H1 (cell line): ENCODE results near the gene TOGARAM1. TPM values are rescaled to one million over a fixed set of nuclear protein-coding genes. Genes with fewer than 3 reads are reported as not detected.

Experiments used
- CTCF ChIA-PET: fragments of 300-600 bp; sonication (Branson Sonifier 250); formaldehyde crosslinking; loops from one replicate; lab custom pipeline; 2021; ENCODE audit not compliant: partially characterized antibody; lab: Charles Lee
- POLR2A ChIA-PET: fragments of 300-600 bp; sonication (Branson Sonifier 250); formaldehyde crosslinking; loops from one replicate; lab custom pipeline; 2021; ENCODE audit warnings: inconsistent platforms; ENCODE audit not compliant: partially characterized antibody; lab: Charles Lee
- DNase-seq, 2 experiments: peaks; one replicate each; pipeline versions ENCODE4 v3.0.0 to v3.0.0-alpha.2; 2010 to 2022; ENCODE audit warnings: low spot score in 2 of 2, low read depth in 1 of 2, mixed read lengths in 1 of 2
- FAIRE-seq: peaks from 2 replicates; lab custom pipeline; 2011; peaks lifted over from hg19 to GRCh38; lab: Jason Lieb, UNC
- H2AFZ ChIP-seq: 2 replicates; pipeline ENCODE4 v1.8.1; 2012; ENCODE audit warnings: low read length, inconsistent platforms
- H2AK5ac ChIP-seq: 2 replicates; pipeline ENCODE4 v1.6.1; 2013; ENCODE audit warnings: low read depth, low read length
- H2BK120ac ChIP-seq: replicated peaks from 2 replicates; pipeline ENCODE3; 2013; ENCODE audit warnings: low read depth, low read length, inconsistent platforms
- H2BK12ac ChIP-seq: 2 replicates; pipeline ENCODE4 v1.6.1; 2013; ENCODE audit warnings: low read depth, low read length
- H2BK15ac ChIP-seq: 2 replicates; pipeline ENCODE4 v1.6.1; 2013; ENCODE audit warnings: low read length
- H2BK20ac ChIP-seq: 2 replicates; pipeline ENCODE4 v1.6.1; 2013; ENCODE audit warnings: low read length
- H2BK5ac ChIP-seq: 2 replicates; pipeline ENCODE4 v1.6.1; 2013; ENCODE audit warnings: low read depth, low read length
- H3K14ac ChIP-seq: 2 replicates; pipeline ENCODE4 v1.6.1; 2013; ENCODE audit warnings: inconsistent platforms; ENCODE audit not compliant: insufficient read length
- H3K18ac ChIP-seq: 2 replicates; pipeline ENCODE4 v1.6.1; 2013; ENCODE audit warnings: low read length; ENCODE audit errors: extremely low read depth
- H3K23ac ChIP-seq: 2 replicates; pipeline ENCODE4 v1.6.1; 2013; ENCODE audit warnings: inconsistent platforms; ENCODE audit not compliant: insufficient read length
- H3K23me2 ChIP-seq: 2 replicates; pipeline ENCODE4 v1.6.1; 2013; ENCODE audit warnings: low read depth, low read length
- H3K27ac ChIP-seq: 2 replicates; pipeline ENCODE4 v1.6.1; 2011; ENCODE audit warnings: low read depth, low read length, inconsistent platforms
- H3K27me3 ChIP-seq, 4 experiments: replicated peaks in 1 of 4; 1 replicate in 1 of 4; 2 replicates in 3 of 4; pipeline versions ENCODE4 v1.6.1 to v1.8.1; 2011 to 2013; ENCODE audit warnings: low read length in 3 of 4, mild to moderate bottlenecking in 3 of 4, inconsistent platforms in 2 of 4, mixed read lengths in 2 of 4, moderate library complexity in 1 of 4; ENCODE audit not compliant: control insufficient read depth in 3 of 4, insufficient read depth in 3 of 4; ENCODE audit errors: extremely low read depth in 1 of 4
- H3K36me3 ChIP-seq, 4 experiments: 2 replicates each; pipeline versions ENCODE4 v1.6.1 to v1.8.1; 2011 to 2013; ENCODE audit warnings: mild to moderate bottlenecking in 4 of 4, low read length in 3 of 4, moderate library complexity in 2 of 4, control low read depth in 1 of 4, inconsistent platforms in 1 of 4; ENCODE audit not compliant: insufficient read depth in 4 of 4, control insufficient read depth in 2 of 4
- H3K4ac ChIP-seq: replicated peaks from 2 replicates; pipeline ENCODE3; 2013; ENCODE audit warnings: low read length, low read depth, mixed read lengths, inconsistent platforms; ENCODE audit not compliant: insufficient read length
- H3K4me1 ChIP-seq, 4 experiments: replicated peaks in 1 of 4; 1 replicate in 1 of 4; 2 replicates in 3 of 4; pipeline versions ENCODE4 v1.6.1 to v1.8.1; 2011 to 2013; ENCODE audit warnings: low read length in 3 of 4, inconsistent platforms in 2 of 4, mixed read lengths in 1 of 4; ENCODE audit not compliant: insufficient read depth in 4 of 4, control insufficient read depth in 3 of 4
- H3K4me2 ChIP-seq, 2 experiments: 2 replicates each; pipeline versions ENCODE4 v1.6.1 to v1.8.1; 2011 to 2013; ENCODE audit warnings: low read depth in 2 of 2, low read length in 2 of 2, control low read depth in 1 of 2, inconsistent platforms in 1 of 2, mild to moderate bottlenecking in 1 of 2; ENCODE audit not compliant: insufficient read depth in 1 of 2
- H3K4me3 ChIP-seq, 4 experiments: fragments of 200-600, 300-600 bp in 1 of 4; sonication (generic), shearing (Covaris generic), sonication (Bioruptor Twin) in 1 of 4; 2 replicates each; pipeline versions ENCODE4 v1.5.1 to v1.8.1; 2011 to 2016; ENCODE audit warnings: low read length in 4 of 4, low read depth in 3 of 4, control low read depth in 2 of 4, inconsistent platforms in 2 of 4, mild to moderate bottlenecking in 2 of 4, mixed read lengths in 1 of 4, moderate library complexity in 1 of 4; ENCODE audit not compliant: insufficient read depth in 2 of 4; ENCODE audit errors: extremely low read depth in 1 of 4
- H3K56ac ChIP-seq: replicated peaks from 2 replicates; pipeline ENCODE3; 2013; ENCODE audit warnings: low read depth, mild to moderate bottlenecking, mixed read lengths, low read length, inconsistent platforms; ENCODE audit not compliant: insufficient read length
- H3K79me1 ChIP-seq: 2 replicates; pipeline ENCODE4 v1.6.1; 2013; ENCODE audit warnings: low read depth, low read length, control low read depth
- H3K79me2 ChIP-seq, 2 experiments: 2 replicates each; pipeline versions ENCODE4 v1.6.1 to v1.8.1; 2012 to 2013; ENCODE audit warnings: low read length in 2 of 2, mild to moderate bottlenecking in 2 of 2, inconsistent platforms in 1 of 2; ENCODE audit not compliant: insufficient read depth in 2 of 2, control insufficient read depth in 1 of 2
- H3K9ac ChIP-seq, 4 experiments: replicated peaks in 1 of 4; 1 replicate in 1 of 4; 2 replicates in 3 of 4; pipeline versions ENCODE4 v1.6.1 to v1.8.1; 2011 to 2013; ENCODE audit warnings: low read depth in 3 of 4, low read length in 3 of 4, control low read depth in 2 of 4, mild to moderate bottlenecking in 2 of 4, moderate library complexity in 2 of 4, inconsistent platforms in 1 of 4; ENCODE audit errors: extremely low read depth in 1 of 4
- H3K9me3 ChIP-seq, 2 experiments: 2 replicates each; pipeline versions ENCODE4 v1.6.1 to v1.8.1; 2012 to 2013; ENCODE audit warnings: mild to moderate bottlenecking in 2 of 2, moderate library complexity in 2 of 2, control low read depth in 1 of 2, inconsistent platforms in 1 of 2, low read depth in 1 of 2, low read length in 1 of 2, mixed read lengths in 1 of 2; ENCODE audit not compliant: insufficient read depth in 2 of 2
- H4K20me1 ChIP-seq, 2 experiments: replicated peaks in 1 of 2; 2 replicates each; pipeline versions ENCODE3 to v1.8.1; 2011 to 2013; ENCODE audit warnings: inconsistent platforms in 2 of 2, low read length in 2 of 2, mild to moderate bottlenecking in 1 of 2; ENCODE audit not compliant: insufficient read depth in 2 of 2, control insufficient read depth in 1 of 2
- H4K5ac ChIP-seq: 2 replicates; pipeline ENCODE4 v1.6.1; 2013; ENCODE audit warnings: low read length, low read depth, mixed read lengths, inconsistent platforms; ENCODE audit not compliant: insufficient read length
- H4K8ac ChIP-seq: 2 replicates; pipeline ENCODE4 v1.8.0; 2013; ENCODE audit warnings: mild to moderate bottlenecking, moderate library complexity, low read length, inconsistent platforms; ENCODE audit not compliant: insufficient read depth; ENCODE audit errors: extremely low read depth
- H4K91ac ChIP-seq: replicated peaks from 2 replicates; pipeline ENCODE3; 2013; ENCODE audit warnings: low read length, mixed read lengths, inconsistent platforms; ENCODE audit not compliant: insufficient read length
- ATF3 ChIP-seq: IDR thresholded peaks from 2 replicates; pipeline ENCODE4 v1.6.1; 2011; ENCODE audit warnings: low read depth, mild to moderate bottlenecking, low read length; ENCODE audit not compliant: insufficient read depth
- CBX5 ChIP-seq: fragments of 300-800, 300-1000 bp; sonication (generic); IDR thresholded peaks from 2 replicates; pipeline ENCODE4 v1.7.1; 2016; ENCODE audit warnings: antibody characterized with exemption, low read length, low read depth
- CHD2 ChIP-seq: IDR thresholded peaks from 2 replicates; pipeline ENCODE4 v1.6.1; 2012; ENCODE audit warnings: low read length, improper control_type of control experiment
- FOSL1 ChIP-seq: IDR thresholded peaks from 2 replicates; pipeline ENCODE4 v1.6.1; 2011; ENCODE audit warnings: mild to moderate bottlenecking, low read depth, low read length, moderate library complexity; ENCODE audit not compliant: insufficient read depth
- MAFK ChIP-seq: IDR thresholded peaks from 2 replicates; pipeline ENCODE4 v1.6.1; 2012; ENCODE audit warnings: low read depth, mild to moderate bottlenecking, improper control_type of control experiment, low read length
- NRF1 ChIP-seq: IDR thresholded peaks from 2 replicates; pipeline ENCODE4 v1.6.1; 2011; ENCODE audit warnings: mild to moderate bottlenecking, low read depth, low read length, improper control_type of control experiment
- PHF8 ChIP-seq: fragments of 200-600 bp; sonication (generic); conservative IDR thresholded peaks from 2 replicates; pipeline ENCODE4 v1.7.1; 2012; ENCODE audit warnings: low read depth, mild to moderate bottlenecking, inconsistent platforms, low read length, moderate library complexity
- SIX5 ChIP-seq: IDR thresholded peaks from 2 replicates; pipeline ENCODE4 v1.6.1; 2011; ENCODE audit warnings: mild to moderate bottlenecking, low read depth, low read length
- SP1 ChIP-seq: IDR thresholded peaks from 2 replicates; pipeline ENCODE4 v1.6.1; 2011; ENCODE audit warnings: low read depth, low read length
- SP2 ChIP-seq: IDR thresholded peaks from 2 replicates; pipeline ENCODE4 v1.6.1; 2012; ENCODE audit warnings: mild to moderate bottlenecking, low read length, inconsistent platforms
- SRF ChIP-seq: IDR thresholded peaks from 2 replicates; pipeline ENCODE4 v1.6.1; 2011; ENCODE audit warnings: mild to moderate bottlenecking, low read depth, low read length, moderate library complexity
- ZNF274 ChIP-seq: IDR thresholded peaks from 2 replicates; pipeline ENCODE4 v1.7.0; 2012; ENCODE audit warnings: low read length, borderline replicate concordance; ENCODE audit errors: extremely low read depth
- WGBS, 2 experiments: shearing (Covaris generic) in 1 of 2; methylation state at CpG; one replicate each; pipeline versions ENCODE4 v1.1.6 to v1.1.7; 2013 to 2015; ENCODE audit warnings: low lambda C conversion rate in 2 of 2, mixed read lengths in 2 of 2, inconsistent platforms in 1 of 2, low coverage in 1 of 2, missing lambda C conversion rate in 1 of 2; ENCODE audit not compliant: insufficient replicate concordance in 2 of 2, insufficient coverage in 1 of 2, insufficient read length in 1 of 2; ENCODE audit errors: extremely low coverage in 1 of 2, missing lambda C conversion rate in 1 of 2; 5-methylcytosine and 5-hydroxymethylcytosine counted together
- polyA plus RNA-seq, 7 experiments: library from polyadenylated mRNA; depleted of rRNA in 3 of 7; stranded (reverse) in 5 of 7; unstranded in 2 of 7; fragments of >200 nt in 5 of 7; fragments of 200-250 nt in 2 of 7; gene quantifications; 1 replicate in 5 of 7; 2 replicates in 1 of 7; 4 replicates in 1 of 7; pipeline versions ENCODE4 v1.2.1 to v1.2.3, GENCODE V29; 2011 to 2013; ENCODE audit warnings: missing spikeins in 2 of 7, mixed read lengths in 2 of 7
- total RNA-seq: library from RNA; stranded (reverse); fragmentation: NEBNext Ultra II Directional; extraction: Animal tissue kit (Norgen Biotek cat#: 25700); gene quantifications from 2 replicates; pipeline ENCODE4 v1.2.1, GENCODE V29; 2021
- TF ChIP-seq, protein P1 (sequence below): IDR thresholded peaks from 2 replicates; pipeline ENCODE4 v1.6.1; 2012; ENCODE audit warnings: inconsistent platforms
- TF ChIP-seq, protein P2 (sequence below): IDR thresholded peaks from 2 replicates; pipeline ENCODE4 v1.6.1; 2012; ENCODE audit warnings: inconsistent platforms

Gene TOGARAM1
- total and polyA plus RNA-seq, 2 of the 8 experiments (the other 6 are each of a cell fraction or from before 2014, with no cell fraction given) = 2.5 to 6.8 TPM

DNA sequence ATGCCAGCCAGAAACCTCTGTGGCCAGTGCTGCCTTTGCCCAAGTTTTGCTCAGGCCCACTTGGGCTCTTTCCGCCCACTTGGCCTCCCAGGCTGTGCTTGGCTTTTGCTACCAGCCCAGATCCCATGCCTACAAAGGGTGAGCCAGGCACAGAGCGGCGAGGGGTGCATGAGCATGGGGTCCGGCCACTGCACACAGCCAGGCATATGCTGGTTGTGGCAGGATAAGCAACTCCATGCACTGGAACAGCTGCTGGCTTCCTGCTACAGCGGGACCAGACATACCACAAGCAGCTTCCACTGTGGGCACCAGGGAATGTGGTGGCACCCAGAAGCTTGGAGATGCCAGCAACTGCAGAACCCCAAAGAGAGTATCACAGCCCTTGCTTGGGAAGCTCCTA is 76.3 kb downstream of the TOGARAM1 start:
- no peak overlapping the region for H2BK5ac ChIP-seq
- CTCF ChIA-PET = interaction anchor here (0.6 to 1.1 kb wide), 2 partner anchors 12 to 58 kb away, joined by 3 read pairs; no protein-coding TSS in a partner anchor
- H3K4ac ChIP-seq = no peak overlapping the region
- no peak overlapping the region for H2BK20ac ChIP-seq
- no peak overlapping the region for H2BK12ac ChIP-seq
- DNase-seq = no peak
- H2AK5ac ChIP-seq = no peak overlapping the region
- H4K5ac ChIP-seq = no peak overlapping the region
- H3K18ac ChIP-seq = no peak overlapping the region
- POLR2A ChIA-PET = no interaction called here
- no peak overlapping the region for H3K4me2 ChIP-seq
- no peak for FAIRE-seq
- no peak overlapping the region for H4K91ac ChIP-seq
- no peak overlapping the region for H3K23ac ChIP-seq
- H3K27me3 ChIP-seq = no peaks in the 10 kb centered on the region
- H4K8ac ChIP-seq = no peak overlapping the region
- H2BK120ac ChIP-seq = no peak overlapping the region
- no peak overlapping the region for H3K14ac ChIP-seq
- H3K4me1 ChIP-seq = no peaks in the 10 kb centered on the region
- H3K56ac ChIP-seq = no peak overlapping the region
- H2AFZ ChIP-seq = no peak overlapping the region
- H3K27ac ChIP-seq = no peak overlapping the region
- H3K36me3 ChIP-seq = peaks cover 0 to 20% (median 10%) of the 10 kb centered on the region in 4 experiments; a peak in 5 of 8 replicates
- no peak overlapping the region for H3K4me3 ChIP-seq
- H2BK15ac ChIP-seq = no peak overlapping the region
- H4K20me1 ChIP-seq = no peaks in the 10 kb centered on the region
- no peak overlapping the region for H3K9ac ChIP-seq
- peaks cover 14 to 16% of the 10 kb centered on the region in 2 experiments for H3K9me3 ChIP-seq
- H3K79me2 ChIP-seq = no peaks in the 10 kb centered on the region
- no peaks in the 10 kb centered on the region for H3K79me1 ChIP-seq
- H3K23me2 ChIP-seq = no peaks in the 10 kb centered on the region
- 92% methylated on average over 5 of the region's 5 CpGs; no CpG with 5 or more reads in 1 of the 2 experiments for WGBS, 2 experiments
- TF ChIP-seq FOSL1 (no peak), ZNF274 (no peak), CHD2 (no peak), ATF3 (no peak), SP2 (no peak), SRF (no peak), MAFK (no peak), CBX5 (no peak), SP1 (no peak), NRF1 (no peak), PHF8 (no peak), SIX5 (no peak)
- TF ChIP-seq, protein P1, sequence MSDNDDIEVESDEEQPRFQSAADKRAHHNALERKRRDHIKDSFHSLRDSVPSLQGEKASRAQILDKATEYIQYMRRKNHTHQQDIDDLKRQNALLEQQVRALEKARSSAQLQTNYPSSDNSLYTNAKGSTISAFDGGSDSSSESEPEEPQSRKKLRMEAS = no peak
- TF ChIP-seq, protein P2, sequence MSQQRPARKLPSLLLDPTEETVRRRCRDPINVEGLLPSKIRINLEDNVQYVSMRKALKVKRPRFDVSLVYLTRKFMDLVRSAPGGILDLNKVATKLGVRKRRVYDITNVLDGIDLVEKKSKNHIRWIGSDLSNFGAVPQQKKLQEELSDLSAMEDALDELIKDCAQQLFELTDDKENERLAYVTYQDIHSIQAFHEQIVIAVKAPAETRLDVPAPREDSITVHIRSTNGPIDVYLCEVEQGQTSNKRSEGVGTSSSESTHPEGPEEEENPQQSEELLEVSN = no peak
